HCT116 (cell line): Measurements from ENCODE around the gene C2CD3. TPM values are rescaled to one million over a fixed set of nuclear protein-coding genes. Genes with fewer than 3 reads are reported as not detected.

ENCODE experiments used
- ATAC-seq: fragments of 200-7000 bp; cut with Tn5 transposase; 2 replicates; pipeline ENCODE4 v1.9.1; 2020; ENCODE audit warnings: mild to moderate bottlenecking, moderate library complexity
- BruUV-seq: library from RNA; stranded (reverse); fragments of 400-500 nt; replicated peaks from 2 replicates; lab custom pipeline; 2021; lab: Mats Ljungman, UMichigan
- CTCF ChIA-PET: fragments of 300-600 bp; sonication (Branson Sonifier 250); formaldehyde crosslinking; loops from one replicate; lab custom pipeline; 2021; ENCODE audit warnings: antibody characterized with exemption; lab: Charles Lee
- POLR2A ChIA-PET: fragments of 300-600, 350-600 bp; sonication (Branson Sonifier 250); formaldehyde crosslinking; loops from one replicate; lab custom pipeline; 2021; ENCODE audit warnings: antibody characterized with exemption; lab: Charles Lee
- RAD21 ChIA-PET, 2 experiments: fragments of 300-600 bp; sonication (Branson Sonifier 250); formaldehyde crosslinking; loops; one replicate each; lab custom pipeline; 2023; ENCODE audit warnings: low total read pairs in 2 of 2; ENCODE audit not compliant: uncharacterized antibody in 2 of 2, unreplicated experiment in 2 of 2, low non-redundant PET in 1 of 2; lab: Charles Lee
- DNase-seq: peaks from one replicate; pipeline ENCODE4 v3.0.0-alpha.2; 2010; ENCODE audit warnings: low read depth, low spot score
- H2AFZ ChIP-seq: fragments of 200-600 bp; shearing (Covaris generic), sonication (generic); 2 replicates; pipeline ENCODE4 v1.6.1; 2017; ENCODE audit warnings: low read depth, mixed run types, mixed read lengths, antibody characterized with exemption, low read length; ENCODE audit not compliant: poor library complexity, severe bottlenecking
- H3K27ac ChIP-seq: 2 replicates; pipeline ENCODE4 v1.5.1; 2012; ENCODE audit warnings: low read depth, low read length
- H3K27me3 ChIP-seq: fragments of 200-600 bp; sonication (generic); 2 replicates; pipeline ENCODE4 v1.6.1; 2016; ENCODE audit warnings: mixed run types, low read length, mixed read lengths; ENCODE audit not compliant: insufficient read depth
- H3K36me3 ChIP-seq, 2 experiments: fragments of 200-500 bp in 1 of 2; fragments of 200-600 bp in 1 of 2; sonication (Bioruptor generic) in 1 of 2; sonication (generic) in 1 of 2; 2 replicates each; pipeline versions ENCODE4 v1.5.1 to v1.6.1; 2014 to 2016; ENCODE audit warnings: low read length in 2 of 2, inconsistent platforms in 1 of 2, mixed read lengths in 1 of 2, mixed run types in 1 of 2; ENCODE audit not compliant: insufficient read depth in 2 of 2, control insufficient read depth in 1 of 2
- H3K4me1 ChIP-seq, 2 experiments: fragments of 200-600 bp in 1 of 2; sonication (generic) in 1 of 2; 2 replicates each; pipeline versions ENCODE4 v1.5.1 to v1.6.1; 2012 to 2017; ENCODE audit warnings: low read length in 2 of 2, inconsistent platforms in 1 of 2, mild to moderate bottlenecking in 1 of 2, mixed read lengths in 1 of 2, mixed run types in 1 of 2, moderate library complexity in 1 of 2; ENCODE audit not compliant: insufficient read depth in 2 of 2, control insufficient read depth in 1 of 2
- H3K4me2 ChIP-seq: fragments of 200-600 bp; sonication (generic); 2 replicates; pipeline ENCODE4 v1.6.1; 2017; ENCODE audit warnings: mixed run types, low read length, mixed read lengths
- H3K4me3 ChIP-seq, 2 experiments: fragments of 200-600 bp in 1 of 2; sonication (generic) in 1 of 2; replicated peaks in 1 of 2; 2 replicates each; pipeline ENCODE4 v1.5.1; 2011 to 2016; ENCODE audit warnings: low read length in 2 of 2, control low read depth in 1 of 2, low read depth in 1 of 2, mild to moderate bottlenecking in 1 of 2, mixed read lengths in 1 of 2, mixed run types in 1 of 2
- H3K79me2 ChIP-seq: fragments of 200-600 bp; sonication (generic); 2 replicates; pipeline ENCODE4 v1.6.1; 2017; ENCODE audit warnings: mild to moderate bottlenecking, mixed run types, low read length, moderate library complexity, mixed read lengths; ENCODE audit not compliant: insufficient read depth
- H3K9ac ChIP-seq: fragments of 200-600 bp; sonication (generic); 2 replicates; pipeline ENCODE4 v1.6.1; 2016; ENCODE audit warnings: low read length, mixed read lengths
- H3K9me2 ChIP-seq: fragments of 200-600 bp; sonication (generic), shearing (Covaris generic); 2 replicates; pipeline ENCODE4 v1.6.1; 2017; ENCODE audit warnings: mixed run types, mild to moderate bottlenecking, moderate library complexity; ENCODE audit not compliant: insufficient read depth
- H3K9me3 ChIP-seq, 2 experiments: fragments of 200-500 bp in 1 of 2; fragments of 200-600 bp in 1 of 2; sonication (Bioruptor generic) in 1 of 2; sonication (generic) in 1 of 2; 2 replicates each; pipeline ENCODE4 v1.6.1; 2014 to 2017; ENCODE audit warnings: low read length in 2 of 2, mixed read lengths in 2 of 2, inconsistent platforms in 1 of 2, low read depth in 1 of 2, mild to moderate bottlenecking in 1 of 2, mixed run types in 1 of 2, moderate library complexity in 1 of 2; ENCODE audit not compliant: control insufficient read depth in 1 of 2, insufficient read depth in 1 of 2
- H4K20me1 ChIP-seq: fragments of 200-600 bp; sonication (generic), shearing (Covaris generic); 2 replicates; pipeline ENCODE4 v1.6.1; 2017; ENCODE audit warnings: mixed run types, mild to moderate bottlenecking, moderate library complexity; ENCODE audit not compliant: insufficient read depth
- CEBPB ChIP-seq: IDR thresholded peaks from 2 replicates; pipeline ENCODE4 v1.6.1; 2012; ENCODE audit warnings: low read depth
- CTCF ChIP-seq, 3 experiments: fragments of 200-600 bp in 1 of 3; sonication (generic) in 1 of 3; IDR thresholded peaks in 2 of 3; conservative IDR thresholded peaks in 1 of 3; 2 replicates each; pipeline ENCODE4 v1.5.1; 2012 to 2017; ENCODE audit warnings: low read depth in 2 of 3, low read length in 2 of 3, antibody characterized with exemption in 1 of 3, borderline replicate concordance in 1 of 3, control low read depth in 1 of 3, mild to moderate bottlenecking in 1 of 3, mixed read lengths in 1 of 3, mixed run types in 1 of 3, moderate library complexity in 1 of 3; ENCODE audit not compliant: insufficient read depth in 1 of 3
- EGR1 ChIP-seq: IDR thresholded peaks from 2 replicates; pipeline ENCODE4 v1.6.1; 2012; ENCODE audit warnings: low read depth
- ELF1 ChIP-seq: IDR thresholded peaks from 2 replicates; pipeline ENCODE4 v1.6.1; 2012; ENCODE audit warnings: low read depth, borderline replicate concordance
- EZH2 ChIP-seq: fragments of 200-600 bp; sonication (generic); IDR thresholded peaks from 2 replicates; pipeline ENCODE4 v1.6.1; 2017; ENCODE audit warnings: antibody characterized with exemption, mixed run types
- MAX ChIP-seq: IDR thresholded peaks from 2 replicates; pipeline ENCODE4 v1.6.1; 2012
- POLR2A ChIP-seq: IDR thresholded peaks from 2 replicates; pipeline ENCODE4 v1.7.0; 2011; ENCODE audit warnings: borderline replicate concordance; ENCODE audit not compliant: insufficient read depth, insufficient read length; ENCODE audit errors: extremely low read depth
- RAD21 ChIP-seq: IDR thresholded peaks from 2 replicates; pipeline ENCODE4 v1.6.1; 2012; ENCODE audit warnings: low read depth, mild to moderate bottlenecking
- SIN3A ChIP-seq: IDR thresholded peaks from 2 replicates; pipeline ENCODE4 v1.6.1; 2012; ENCODE audit warnings: low read depth
- SP1 ChIP-seq: IDR thresholded peaks from 2 replicates; pipeline ENCODE4 v1.6.1; 2012; ENCODE audit warnings: low read depth
- SRF ChIP-seq: IDR thresholded peaks from 2 replicates; pipeline ENCODE4 v1.6.1; 2012; ENCODE audit warnings: low read depth
- YY1 ChIP-seq: IDR thresholded peaks from 2 replicates; pipeline ENCODE4 v1.6.1; 2011; ENCODE audit warnings: low read length, low read depth, moderate library complexity, mild to moderate bottlenecking; ENCODE audit not compliant: insufficient replicate concordance; ENCODE audit errors: extremely low read depth
- ZFX ChIP-seq: fragments of 450-650 bp; IDR thresholded peaks from 2 replicates; pipeline ENCODE4 v1.6.1; 2017
- intact Hi-C: fragments of 100-400 bp; cut with micrococcal nuclease; formaldehyde crosslinking; loops from 2 replicates; pipeline ENCODE4 v1.10.0; 2022
- total RNA-seq: library from RNA; stranded (reverse); gene quantifications from one replicate; pipeline ENCODE4 v1.2.1, GENCODE V29; 2021; ENCODE audit not compliant: unreplicated experiment

C2CD3 gene
- total RNA-seq, 1 experiment from 2014 or later: 30.6 TPM

- ChIA-PET POLR2A (no interaction called here), CTCF (no interaction called here), RAD21 (no interaction called here)
- intact Hi-C loops: no loop called here
- H3K9me3 ChIP-seq: no peaks in the 10 kb centered on the region
- TF ChIP-seq ZFX: no peak
- no peak for TF ChIP-seq RAD21
- TF ChIP-seq EGR1: no peak
- no peak for TF ChIP-seq ELF1
- no peak for TF ChIP-seq SIN3A
- TF ChIP-seq MAX: no peak
- TF ChIP-seq CTCF (IDR thresholded peaks at IDR 0.05 in 2 of 3, conservative IDR thresholded peaks at IDR 0.05 in 1 of 3; ENCODE audit: borderline replicate concordance in 1 of 3, insufficient read depth in 1 of 3, low read depth in 2 of 3, low read length in 2 of 3): no peak
- no peak for TF ChIP-seq EZH2
- TF ChIP-seq CEBPB: no peak
- no peak for TF ChIP-seq YY1
- TF ChIP-seq SRF: no peak
- TF ChIP-seq SP1: no peak
- no peak for TF ChIP-seq POLR2A
- H3K4me3 ChIP-seq: no peak overlapping the region
- no peak for DNase-seq
- no peak overlapping the region for H2AFZ ChIP-seq
- no peaks in the 10 kb centered on the region for H3K27me3 ChIP-seq
- no peak overlapping the region for H3K9ac ChIP-seq
- no peaks in the 10 kb centered on the region for H3K9me2 ChIP-seq
- peaks cover 78% of the 10 kb centered on the region for H3K79me2 ChIP-seq
- H3K4me2 ChIP-seq: no peak overlapping the region
- no peaks in the 10 kb centered on the region for H3K36me3 ChIP-seq
- H4K20me1 ChIP-seq: no peaks in the 10 kb centered on the region
- H3K4me1 ChIP-seq: peaks cover 0 to 9% of the 10 kb centered on the region in 2 experiments; a peak in 1 of 4 replicates
- no peak for ATAC-seq
- no peak overlapping the region for H3K27ac ChIP-seq
- BruUV-seq: no TSS peak
Observed at GRCh38 chr11:74196781-74197486, 26.1 kb upstream of the C2CD3 start.
